ENCODE measurements around the gene SLC1A2.

The SLC1A2 gene

GRCh38 chr11:35419184-35419829 is at the start of gene SLC1A2:
Gene SLC1A2 (minus strand): TSS chr11:35419558. CDS start chr11:35418966, 592 bp downstream.
- no peak for DNase-seq

- DNase-seq, result no peak
Observed at GRCh38 chr11:35466058-35466457, 46.7 kb upstream of the SLC1A2 start.

GRCh38 chr11:35464308-35464707 is 45.0 kb upstream of the SLC1A2 start:
- no peak for DNase-seq

- DNase-seq, result no peak
Observed at GRCh38 chr11:35463331-35463751, 44.0 kb upstream of the SLC1A2 start.

- no peak for DNase-seq
Observed at GRCh38 chr11:35461917-35462538, 42.7 kb upstream of the SLC1A2 start.

- no peak for DNase-seq
Observed at GRCh38 chr11:35459489-35459888, 40.1 kb upstream of the SLC1A2 start.

- DNase-seq, result no peak
Observed at GRCh38 chr11:35458846-35459245, 39.5 kb upstream of the SLC1A2 start.

GRCh38 chr11:35454362-35454761 is 35.0 kb upstream of the SLC1A2 start:
- DNase-seq, result no peak

- DNase-seq, result no peak
Observed at GRCh38 chr11:35436581-35437250, 17.4 kb upstream of the SLC1A2 start.

- DNase-seq, result no peak
Observed at GRCh38 chr11:35433588-35433987, 14.2 kb upstream of the SLC1A2 start.

- DNase-seq, result no peak
Observed at GRCh38 chr11:35432464-35432863, 13.1 kb upstream of the SLC1A2 start.

GRCh38 chr11:35427071-35427470 is 7.7 kb upstream of the SLC1A2 start:
- DNase-seq, result no peak

GRCh38 chr11:35426351-35426750 is 7.0 kb upstream of the SLC1A2 start:
- no peak for DNase-seq

GRCh38 chr11:35425603-35426212 is 6.3 kb upstream of the SLC1A2 start:
- DNase-seq, result no peak

- DNase-seq, result no peak
Observed at GRCh38 chr11:35424157-35424940, 5.0 kb upstream of the SLC1A2 start.

GRCh38 chr11:35420371-35420770 is 1.0 kb upstream of the SLC1A2 start:
- DNase-seq, result no peak

GRCh38 chr11:35419830-35420333 is 524 bp upstream of the SLC1A2 start:
- DNase-seq, result no peak

- DNase-seq, result no peak
Observed at GRCh38 chr11:35418282-35419183, 825 bp downstream of the SLC1A2 start.

- DNase-seq, result no peak
Observed at GRCh38 chr11:35415487-35415886, 3.9 kb downstream of the SLC1A2 start.

GRCh38 chr11:35414776-35415175 is 4.6 kb downstream of the SLC1A2 start:
- no peak for DNase-seq

GRCh38 chr11:35414311-35414710 is 5.0 kb downstream of the SLC1A2 start:
- DNase-seq, result no peak

- no peak for DNase-seq
Observed at GRCh38 chr11:35413598-35413997, 5.8 kb downstream of the SLC1A2 start.

Measured in activated CD4-positive, CD25-positive, alpha-beta regulatory T cell treated with anti-CD3 and anti-CD28 coated beads, Interleukin-2, amount 50 U/mL, for 72 hours (primary cell).